A673 (cell line): ENCODE measurements around the gene SUPT20HL2. TPM values are rescaled to one million over a fixed set of nuclear protein-coding genes. Genes with fewer than 3 reads are reported as not detected.
A peak's percentile ranks its signal among the peaks of the same experiment; 100 is the strongest.

ENCODE experiments used
- BruUV-seq: library from RNA; stranded (reverse); fragments of 400-500 nt; replicated peaks from 2 replicates; lab custom pipeline; 2021; lab: Mats Ljungman, UMichigan
- CTCF ChIA-PET: fragments of 300-600 bp; sonication (Branson Sonifier 250); formaldehyde crosslinking; loops from one replicate; lab custom pipeline; 2022; ENCODE audit warnings: antibody characterized with exemption; lab: Charles Lee
- POLR2A ChIA-PET: fragments of 300-600 bp; sonication (Branson Sonifier 250); formaldehyde crosslinking; loops from one replicate; lab custom pipeline; 2022; ENCODE audit warnings: antibody characterized with exemption; ENCODE audit not compliant: low non-redundant PET; lab: Charles Lee
- DNase-seq: peaks from one replicate; pipeline ENCODE4 v3.0.0-alpha.2; 2015; ENCODE audit warnings: low spot score
- H3K27ac ChIP-seq: fragments of 200-600 bp; sonication (generic); 2 replicates; pipeline ENCODE4 v1.5.1; 2016; ENCODE audit warnings: mixed run types, low read depth, mild to moderate bottlenecking, mixed read lengths, antibody characterized with exemption, low read length; ENCODE audit not compliant: poor library complexity, severe bottlenecking
- H3K27me3 ChIP-seq: fragments of 200-600 bp; sonication (generic); replicated peaks from 2 replicates; pipeline ENCODE4 v1.6.1; 2017; ENCODE audit warnings: mixed run types, low read depth, mild to moderate bottlenecking, mixed read lengths, antibody characterized with exemption, low read length; ENCODE audit not compliant: insufficient read depth, poor library complexity
- H3K36me3 ChIP-seq: fragments of 200-600 bp; sonication (generic); 2 replicates; pipeline ENCODE4 v1.6.1; 2016; ENCODE audit warnings: mixed run types, mild to moderate bottlenecking, mixed read lengths, antibody characterized with exemption, low read length; ENCODE audit not compliant: insufficient read depth, poor library complexity, severe bottlenecking
- H3K4me1 ChIP-seq: fragments of 200-600 bp; sonication (generic); 2 replicates; pipeline ENCODE4 v1.6.1; 2017; ENCODE audit warnings: mixed run types, mild to moderate bottlenecking, mixed read lengths, antibody characterized with exemption, low read length; ENCODE audit not compliant: insufficient read depth, poor library complexity, severe bottlenecking
- H3K4me3 ChIP-seq: fragments of 200-600 bp; sonication (generic); 2 replicates; pipeline ENCODE4 v1.5.1; 2016; ENCODE audit warnings: low read depth, mixed run types, mild to moderate bottlenecking, mixed read lengths, low read length; ENCODE audit not compliant: poor library complexity, severe bottlenecking
- H3K9me3 ChIP-seq: fragments of 200-600 bp; sonication (generic); 2 replicates; pipeline ENCODE4 v1.6.1; 2016; ENCODE audit warnings: mixed run types, low read depth, mild to moderate bottlenecking, mixed read lengths, antibody characterized with exemption, low read length; ENCODE audit not compliant: poor library complexity, severe bottlenecking
- CTCF ChIP-seq: fragments of 300-800, 200-600 bp; sonication (generic); conservative IDR thresholded peaks from 2 replicates; pipeline ENCODE4 v1.5.1; 2017; ENCODE audit warnings: low read depth, mild to moderate bottlenecking, antibody characterized with exemption, low read length, moderate library complexity, mixed read lengths
- EZH2 ChIP-seq: fragments of 200-600 bp; sonication (generic); IDR thresholded peaks from 2 replicates; pipeline ENCODE4 v1.6.1; 2017; ENCODE audit warnings: borderline replicate concordance, low read depth, mild to moderate bottlenecking, mixed read lengths, antibody characterized with exemption, low read length; ENCODE audit not compliant: poor library complexity, severe bottlenecking
- intact Hi-C: fragments of 100-400 bp; cut with micrococcal nuclease; formaldehyde crosslinking; loops from one replicate; pipeline ENCODE4 v1.10.0; 2022; ENCODE audit not compliant: unreplicated experiment
- total RNA-seq: library from RNA; stranded (reverse); gene quantifications from 2 replicates; pipeline ENCODE4 v1.2.3, GENCODE V29; 2021

SUPT20HL2 gene
- total RNA-seq, 1 experiment from 2014 or later = not detected

- no peak overlapping the region for H3K4me3 ChIP-seq
- no peak for TF ChIP-seq EZH2
- TF ChIP-seq CTCF = no peak
- CTCF ChIA-PET = no interaction called here
- POLR2A ChIA-PET = no interaction called here
- no peak overlapping the region for H3K27ac ChIP-seq
- intact Hi-C loops = no loop called here
- H3K9me3 ChIP-seq = no peaks in the 10 kb centered on the region
- no peaks in the 10 kb centered on the region for H3K4me1 ChIP-seq
- BruUV-seq = no TSS peak
- DNase-seq = no peak
- peaks cover 67% of the 10 kb centered on the region for H3K27me3 ChIP-seq
- no peaks in the 10 kb centered on the region for H3K36me3 ChIP-seq
These were observed 21.5 kb downstream of the SUPT20HL2 start for GRCh38 chrX:24292353-24292752.

GRCh38 chrX:24285082-24285481 is 28.8 kb downstream of the SUPT20HL2 start:
- intact Hi-C loops = loop anchor here (10.0 kb wide), 1 partner anchor 210 kb away; no protein-coding TSS in a partner anchor
- H3K4me1 ChIP-seq = peaks cover 29% of the 10 kb centered on the region
- ChIA-PET CTCF (no interaction called here), POLR2A (no interaction called here)
- no peak overlapping the region for H3K4me3 ChIP-seq
- BruUV-seq = no TSS peak
- peaks cover 65% of the 10 kb centered on the region for H3K27me3 ChIP-seq
- no peaks in the 10 kb centered on the region for H3K36me3 ChIP-seq
- peak; percentile 49 for DNase-seq
- H3K27ac ChIP-seq = no peak overlapping the region
- TF ChIP-seq CTCF (peak; percentile 50; the same call in 1 of the 2 replicates), EZH2 (no peak)
- no peaks in the 10 kb centered on the region for H3K9me3 ChIP-seq

GRCh38 chrX:24283127-24283794 is 30.6 kb downstream of the SUPT20HL2 start:
- H3K27ac ChIP-seq = no peak overlapping the region
- ChIA-PET CTCF (interaction anchor here (1.8 kb wide), 1 partner anchor 11 kb away, joined by 6 read pairs; no protein-coding TSS in a partner anchor), POLR2A (no interaction called here)
- no TSS peak for BruUV-seq
- peaks cover 29% of the 10 kb centered on the region for H3K4me1 ChIP-seq
- H3K4me3 ChIP-seq = no peak overlapping the region
- H3K9me3 ChIP-seq = no peaks in the 10 kb centered on the region
- intact Hi-C loops = loop anchor here (10.0 kb wide), 1 partner anchor 212 kb away; no protein-coding TSS in a partner anchor
- peaks cover 63% of the 10 kb centered on the region for H3K27me3 ChIP-seq
- DNase-seq = peak; percentile 43
- TF ChIP-seq CTCF (no peak), EZH2 (no peak)
- no peaks in the 10 kb centered on the region for H3K36me3 ChIP-seq
